ENCODE measurements around the gene BRWD1. TPM values are rescaled to one million over a fixed set of nuclear protein-coding genes. Genes with fewer than 3 reads are reported as not detected.
"Not testable (repeated sequence)": the region's sequence is repeated elsewhere in the genome, so short reads cannot be mapped to it uniquely, and the experiment has no call there.

The BRWD1 gene
- total and polyA plus RNA-seq, 10 donors = 7.2 to 98.0 (median 55.7) TPM

DNA sequence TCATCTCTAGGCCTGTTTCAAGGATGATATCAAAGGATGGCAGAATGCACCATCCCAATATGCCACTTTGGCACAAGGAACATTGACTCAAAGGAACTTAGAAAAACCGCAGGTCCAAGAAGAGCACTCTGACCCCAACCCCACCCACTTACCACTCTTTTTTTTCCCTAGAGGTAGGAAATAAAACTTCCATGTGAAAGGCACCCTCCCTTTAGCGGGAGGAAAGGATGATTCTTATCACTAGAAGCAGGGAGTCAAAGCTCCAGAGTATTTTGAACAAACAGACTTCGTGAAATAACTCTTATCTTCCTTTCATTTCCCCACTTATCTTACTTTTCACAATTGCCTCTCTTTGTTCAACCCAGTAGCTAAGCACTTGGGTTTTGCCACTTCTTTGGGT, 152.4 kb downstream of the BRWD1 start:
- intact Hi-C loops (cut with DNase I; ENCODE audit: low total_unique reads) = no loop called here
- no peak for DNase-seq
- Histone ChIP-seq H3K36me3 (no peaks in the 10 kb centered on the region), H3K9me3 (peaks cover 0 to 23% (median 15%) of the 10 kb centered on the region in 8 donors), H3K4me1 (peaks cover 0 to 13% (median 0%) of the 10 kb centered on the region in 6 donors), H3K27me3 (replicated peaks in 1 of 7) (no peaks in the 10 kb centered on the region), H3K27ac (no peak overlapping the region), H3K4me3 (no peak overlapping the region)
- TF ChIP-seq, protein P1, sequence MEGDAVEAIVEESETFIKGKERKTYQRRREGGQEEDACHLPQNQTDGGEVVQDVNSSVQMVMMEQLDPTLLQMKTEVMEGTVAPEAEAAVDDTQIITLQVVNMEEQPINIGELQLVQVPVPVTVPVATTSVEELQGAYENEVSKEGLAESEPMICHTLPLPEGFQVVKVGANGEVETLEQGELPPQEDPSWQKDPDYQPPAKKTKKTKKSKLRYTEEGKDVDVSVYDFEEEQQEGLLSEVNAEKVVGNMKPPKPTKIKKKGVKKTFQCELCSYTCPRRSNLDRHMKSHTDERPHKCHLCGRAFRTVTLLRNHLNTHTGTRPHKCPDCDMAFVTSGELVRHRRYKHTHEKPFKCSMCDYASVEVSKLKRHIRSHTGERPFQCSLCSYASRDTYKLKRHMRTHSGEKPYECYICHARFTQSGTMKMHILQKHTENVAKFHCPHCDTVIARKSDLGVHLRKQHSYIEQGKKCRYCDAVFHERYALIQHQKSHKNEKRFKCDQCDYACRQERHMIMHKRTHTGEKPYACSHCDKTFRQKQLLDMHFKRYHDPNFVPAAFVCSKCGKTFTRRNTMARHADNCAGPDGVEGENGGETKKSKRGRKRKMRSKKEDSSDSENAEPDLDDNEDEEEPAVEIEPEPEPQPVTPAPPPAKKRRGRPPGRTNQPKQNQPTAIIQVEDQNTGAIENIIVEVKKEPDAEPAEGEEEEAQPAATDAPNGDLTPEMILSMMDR (IDR thresholded peaks at IDR 0.05 in 8 of 11, conservative IDR thresholded peaks at IDR 0.05 in 3 of 11) = no peak
- no peak for TF ChIP-seq POLR2A (IDR thresholded peaks at IDR 0.05)
- no peak for TF ChIP-seq POLR2AphosphoS5 (IDR thresholded peaks at IDR 0.05)
- 31 to 71% (median 52%) methylated on average over 3 of the region's 3 CpGs for WGBS, 5 donors

DNA sequence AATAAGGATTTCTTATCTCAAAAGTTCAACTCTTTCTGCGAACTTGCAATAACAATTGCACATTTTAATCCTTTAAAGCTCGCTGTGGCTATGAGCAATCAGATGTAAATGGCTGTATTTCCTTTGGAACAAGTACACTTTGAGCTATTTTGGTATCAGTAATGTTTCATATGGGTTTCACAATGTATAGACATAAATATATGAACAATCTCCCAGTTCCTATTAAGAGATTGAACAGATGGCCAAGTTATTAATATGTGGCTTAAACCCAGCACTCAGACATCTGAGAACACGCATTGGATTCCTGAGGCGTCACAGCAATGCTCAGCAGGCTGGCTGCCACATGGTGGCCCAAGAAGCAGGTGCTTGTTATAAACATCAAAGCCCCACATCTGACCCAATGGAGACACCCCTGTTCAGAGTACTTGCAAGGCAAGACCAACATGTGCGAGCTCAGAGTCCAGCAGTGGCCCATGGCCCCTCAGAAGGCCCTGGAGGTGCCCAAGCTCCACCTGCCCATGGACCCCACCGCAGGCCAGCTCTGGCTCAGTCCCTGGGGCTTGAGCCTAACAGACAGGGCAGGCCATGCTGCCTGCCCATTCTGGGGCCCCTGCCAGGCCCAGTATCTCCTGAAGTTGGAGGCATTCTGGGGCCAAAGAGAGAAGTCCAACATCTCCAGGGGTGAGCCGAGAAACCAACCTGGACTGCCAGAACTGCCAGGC, 153.9 kb downstream of the BRWD1 start:
- DNase-seq = no peak
- 74 to 97% (median 87%) methylated on average over 7 of the region's 7 CpGs for WGBS, 5 donors

DNA sequence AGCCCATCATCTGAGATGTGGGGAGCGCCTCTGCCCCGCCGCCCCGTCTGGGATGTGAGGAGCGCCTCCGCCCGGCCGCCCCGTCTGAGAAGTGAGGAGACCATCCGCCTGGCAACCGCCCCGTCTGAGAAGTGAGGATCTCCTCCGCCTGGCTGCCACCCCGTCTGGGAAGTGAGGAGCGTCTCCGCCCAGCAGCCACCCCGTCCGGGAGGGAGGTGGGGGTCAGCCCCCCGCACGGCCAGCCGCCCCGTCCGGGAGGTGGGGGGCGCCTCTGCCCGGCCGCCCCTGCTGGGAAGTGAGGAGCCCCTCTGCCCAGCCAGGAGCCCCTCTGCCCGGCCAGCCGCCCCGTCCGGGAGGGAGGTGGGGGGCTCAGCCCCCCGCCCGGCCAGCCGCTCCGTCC, 156.2 kb downstream of the BRWD1 start:
- H3K36me3 ChIP-seq; H3K9me3 ChIP-seq; DNase-seq; H3K4me3 ChIP-seq; intact Hi-C loops (cut with DNase I; ENCODE audit: low total_unique reads); H3K27ac ChIP-seq; H3K27me3 ChIP-seq (replicated peaks in 1 of 7): not testable (repeated sequence)
- H3K4me1 ChIP-seq = peaks cover 0 to 13% (median 0%) of the 10 kb centered on the region in 6 donors
- WGBS, 5 donors = 96 to 98% (median 98%) methylated on average over 21 to 34 of the region's 34 CpGs

More for the DNA sequence above, 153.9 kb downstream of the BRWD1 start:
- H3K4me1 ChIP-seq = peaks cover 0 to 13% (median 0%) of the 10 kb centered on the region in 6 donors
- H3K4me3 ChIP-seq = no peak overlapping the region
- H3K9me3 ChIP-seq = peaks cover 0 to 16% (median 8%) of the 10 kb centered on the region in 8 donors
- H3K36me3 ChIP-seq = no peaks in the 10 kb centered on the region
- TF ChIP-seq POLR2AphosphoS5 (IDR thresholded peaks at IDR 0.05) = no peak
- TF ChIP-seq POLR2A (IDR thresholded peaks at IDR 0.05) = no peak
- intact Hi-C loops (cut with DNase I; ENCODE audit: low total_unique reads) = no loop called here
- H3K27ac ChIP-seq = no peak overlapping the region
- no peaks in the 10 kb centered on the region for H3K27me3 ChIP-seq (replicated peaks in 1 of 7)

GRCh38 chr21:39156024-39156423, 157.4 kb downstream of the BRWD1 start:
- intact Hi-C loops (cut with DNase I; ENCODE audit: low total_unique reads) = no loop called here

DNA sequence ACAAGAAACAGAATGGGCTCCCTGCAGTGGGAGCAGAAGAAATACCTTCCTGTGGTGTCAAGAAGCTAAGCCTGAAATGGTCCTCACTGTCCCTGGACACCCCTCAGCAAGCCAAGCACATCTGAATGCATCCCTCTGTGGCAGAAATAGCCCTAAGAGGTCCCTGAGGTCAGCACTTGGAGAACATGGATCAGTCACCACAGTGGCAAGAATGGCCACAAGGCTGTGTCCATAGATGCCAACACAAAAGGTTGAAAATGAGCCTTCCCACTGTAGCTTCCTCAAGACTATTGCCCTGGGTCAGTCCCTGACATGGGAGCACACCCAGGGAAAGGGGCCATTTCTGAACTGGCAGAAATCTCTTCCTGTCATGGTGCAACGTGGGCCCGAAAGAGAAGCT, 157.9 kb downstream of the BRWD1 start:
- no peak for DNase-seq
- TF ChIP-seq POLR2AphosphoS5 (IDR thresholded peaks at IDR 0.05) = no peak
- TF ChIP-seq POLR2A (IDR thresholded peaks at IDR 0.05) = no peak
- TF ChIP-seq, protein P1 (IDR thresholded peaks at IDR 0.05 in 8 of 11, conservative IDR thresholded peaks at IDR 0.05 in 3 of 11) = no peak
- H3K27ac ChIP-seq = no peak overlapping the region
- peaks cover 0 to 1% (median 0%) of the 10 kb centered on the region in 6 donors for H3K4me1 ChIP-seq
- no peak overlapping the region for H3K4me3 ChIP-seq
- no peaks in the 10 kb centered on the region for H3K27me3 ChIP-seq (replicated peaks in 1 of 7)
- intact Hi-C loops (cut with DNase I; ENCODE audit: low total_unique reads) = no loop called here
- no peaks in the 10 kb centered on the region for H3K9me3 ChIP-seq
- H3K36me3 ChIP-seq = no peaks in the 10 kb centered on the region
- 74 to 90% (median 86%) methylated on average over 2 of the region's 2 CpGs for WGBS, 5 donors

More at GRCh38 chr21:39156024-39156423, 157.4 kb downstream of the BRWD1 start:
- 79 to 95% (median 91%) methylated on average over 7 of the region's 7 CpGs for WGBS, 5 donors
- no peaks in the 10 kb centered on the region for H3K36me3 ChIP-seq
- no peaks in the 10 kb centered on the region for H3K27me3 ChIP-seq (replicated peaks in 1 of 7)
- H3K4me3 ChIP-seq = no peak overlapping the region
- H3K27ac ChIP-seq = no peak overlapping the region
- H3K4me1 ChIP-seq = peaks cover 0 to 6% (median 0%) of the 10 kb centered on the region in 6 donors
- no peaks in the 10 kb centered on the region for H3K9me3 ChIP-seq
- no peak for DNase-seq
- TF ChIP-seq POLR2A (IDR thresholded peaks at IDR 0.05) (no peak), POLR2AphosphoS5 (IDR thresholded peaks at IDR 0.05) (no peak)
- TF ChIP-seq, protein P1 (IDR thresholded peaks at IDR 0.05 in 8 of 11, conservative IDR thresholded peaks at IDR 0.05 in 3 of 11) = no peak
